B cell (primary cell): Measurements from ENCODE around the gene EZH2. TPM values are rescaled to one million over a fixed set of nuclear protein-coding genes. Genes with fewer than 3 reads are reported as not detected.

Source experiments
- ATAC-seq: fragments of 200-7000 bp; cut with Tn5 transposase; one replicate; pipeline ENCODE4 v1.10.0; 2021; ENCODE audit warnings: low read depth, mild to moderate bottlenecking, moderate number of reproducible peaks, moderate library complexity
- CTCF ChIA-PET: fragments of 350-600 bp; sonication (Branson Sonifier 250); formaldehyde crosslinking; loops from one replicate; lab custom pipeline; 2021; ENCODE audit warnings: antibody characterized with exemption, inconsistent platforms; lab: Charles Lee
- POLR2A ChIA-PET: fragments of 350-600 bp; sonication (Branson Sonifier 250); formaldehyde crosslinking; loops from one replicate; lab custom pipeline; 2021; ENCODE audit warnings: antibody characterized with exemption; lab: Charles Lee
- DNase-seq: peaks from one replicate; pipeline ENCODE4 v3.0.0; 2013
- H2AFZ ChIP-seq: 2 replicates; pipeline ENCODE4 v1.6.1; 2012; ENCODE audit warnings: mild to moderate bottlenecking, low read depth, low read length; ENCODE audit not compliant: insufficient read depth, poor library complexity, severe bottlenecking
- H3K27ac ChIP-seq, 2 donors: 1 replicate in 1 of 2; 2 replicates in 1 of 2; pipeline ENCODE4 v1.5.1; 2012 to 2013; ENCODE audit warnings: low read length in 2 of 2, mild to moderate bottlenecking in 2 of 2, moderate library complexity in 1 of 2
- H3K27me3 ChIP-seq, 4 experiments: fragments of 200-600 bp in 1 of 4; sonication (generic) in 1 of 4; replicated peaks in 1 of 4; 1 replicate in 2 of 4; 2 replicates in 2 of 4; pipeline versions ENCODE4 v1.6.1 to v1.7.0; 2013 to 2016; ENCODE audit warnings: low read length in 3 of 4, mild to moderate bottlenecking in 2 of 4, mixed read lengths in 1 of 4, moderate library complexity in 1 of 4; ENCODE audit not compliant: insufficient read depth in 4 of 4, control insufficient read depth in 3 of 4; ENCODE audit errors: control extremely low read depth in 1 of 4
- H3K36me3 ChIP-seq, 2 experiments: replicated peaks in 1 of 2; 1 replicate in 1 of 2; 2 replicates in 1 of 2; pipeline versions ENCODE4 v1.6.1 to v1.7.1; 2013; ENCODE audit warnings: low read length in 1 of 2; ENCODE audit not compliant: insufficient read depth in 2 of 2, control insufficient read depth in 1 of 2; ENCODE audit errors: control extremely low read depth in 1 of 2, extremely low read depth in 1 of 2
- H3K4me1 ChIP-seq, 2 donors: fragments of 200-600 bp in 1 of 2; sonication (generic) in 1 of 2; 1 replicate in 1 of 2; 2 replicates in 1 of 2; pipeline versions ENCODE4 v1.5.1 to v1.6.1; 2013 to 2017; ENCODE audit warnings: low read length in 2 of 2; ENCODE audit not compliant: control insufficient read depth in 2 of 2, insufficient read depth in 2 of 2
- H3K4me2 ChIP-seq: replicated peaks from 2 replicates; pipeline ENCODE3; 2012; ENCODE audit warnings: mild to moderate bottlenecking, low read depth, low read length; ENCODE audit not compliant: poor library complexity, severe bottlenecking
- H3K4me3 ChIP-seq, 5 experiments: fragments of 200-600 bp in 1 of 5; sonication (generic) in 1 of 5; 1 replicate in 3 of 5; 2 replicates in 2 of 5; pipeline versions ENCODE4 v1.5.1 to v1.7.0; 2011 to 2016; ENCODE audit warnings: low read length in 4 of 5, mild to moderate bottlenecking in 4 of 5, low read depth in 2 of 5, control low read depth in 1 of 5, moderate library complexity in 1 of 5; ENCODE audit not compliant: insufficient read depth in 1 of 5; ENCODE audit errors: control extremely low read depth in 1 of 5, extremely low read depth in 1 of 5
- H3K79me2 ChIP-seq: fragments of 200-600 bp; sonication (generic); one replicate; pipeline ENCODE4 v1.6.0; 2016; ENCODE audit warnings: low read length; ENCODE audit not compliant: control insufficient read depth, insufficient read depth
- H3K9ac ChIP-seq: fragments of 200-600 bp; sonication (generic); 2 replicates; pipeline ENCODE4 v1.6.1; 2017; ENCODE audit warnings: mild to moderate bottlenecking, low read length, moderate library complexity
- H3K9me3 ChIP-seq, 3 donors: one replicate each; pipeline versions ENCODE4 v1.6.1 to v1.7.1; 2013; ENCODE audit warnings: low read length in 2 of 3; ENCODE audit not compliant: control insufficient read depth in 2 of 3, insufficient read depth in 1 of 3; ENCODE audit errors: control extremely low read depth in 1 of 3
- H4K20me1 ChIP-seq: 2 replicates; pipeline ENCODE4 v1.6.0; 2012; ENCODE audit warnings: mild to moderate bottlenecking, low read length; ENCODE audit not compliant: insufficient read depth, control insufficient read depth, poor library complexity, severe bottlenecking
- H3K27ac Mint-ChIP-seq: one replicate; pipeline ENCODE4 v1.8.0; 2021; ENCODE audit warnings: mixed read lengths
- H3K27me3 Mint-ChIP-seq: one replicate; pipeline ENCODE4 v1.8.0; 2021; ENCODE audit warnings: mixed read lengths
- H3K4me1 Mint-ChIP-seq: one replicate; pipeline ENCODE4 v1.8.0; 2021; ENCODE audit warnings: mixed read lengths
- H3K4me3 Mint-ChIP-seq: one replicate; pipeline ENCODE4 v1.8.0; 2021; ENCODE audit warnings: mixed read lengths
- H3K9me3 Mint-ChIP-seq: one replicate; pipeline ENCODE4 v1.8.0; 2022; ENCODE audit warnings: mixed read lengths; ENCODE audit not compliant: insufficient read depth
- CTCF ChIP-seq: fragments of 200-600 bp; IDR thresholded peaks from one replicate; pipeline ENCODE4 v1.8.0; 2022; ENCODE audit warnings: antibody characterized with exemption, mild to moderate bottlenecking
- EZH2 ChIP-seq: IDR thresholded peaks from 2 replicates; pipeline ENCODE4 v1.6.1; 2012; ENCODE audit warnings: borderline replicate concordance, low read depth, mild to moderate bottlenecking, moderate library complexity, low read length; ENCODE audit not compliant: insufficient read depth, poor library complexity, severe bottlenecking
- WGBS: methylation state at CpG from one replicate; pipeline ENCODE4 v1.1.5; 2013; ENCODE audit warnings: missing lambda C conversion rate; ENCODE audit not compliant: insufficient coverage; 5-methylcytosine and 5-hydroxymethylcytosine counted together
- intact Hi-C: fragments of 100-400 bp; cut with micrococcal nuclease; formaldehyde crosslinking; loops from one replicate; pipeline ENCODE4 v1.10.0; 2022
- polyA plus RNA-seq: library from polyadenylated mRNA; depleted of rRNA; stranded (reverse); fragments of >200 nt; gene quantifications from 2 replicates; pipeline ENCODE4 v1.2.3, GENCODE V29; 2012
- total RNA-seq, 2 donors: library from RNA; stranded (reverse); fragments of 120-200 nt in 1 of 2; gene quantifications; 1 replicate in 1 of 2; 2 replicates in 1 of 2; pipeline versions ENCODE4 v1.2.3 to v1.2.4, GENCODE V29; 2013 to 2022

The EZH2 gene
- total and polyA plus RNA-seq, 2 donors (not counting 1 experiment from before 2014, with no cell fraction given): 5.1 to 10.3 TPM

GRCh38 chr7:148811892-148812291 is 72.2 kb downstream of the EZH2 start:
- no peak for TF ChIP-seq CTCF
- TF ChIP-seq EZH2: no peak
- H3K27ac ChIP-seq: no peak overlapping the region
- ATAC-seq: no peak
- intact Hi-C loops: no loop called here
- H3K9me3 Mint-ChIP-seq: no peaks in the 10 kb centered on the region
- H3K9ac ChIP-seq: no peak overlapping the region
- H3K4me3 Mint-ChIP-seq: no peak overlapping the region
- no peaks in the 10 kb centered on the region for H4K20me1 ChIP-seq
- no peak overlapping the region for H3K4me2 ChIP-seq
- CTCF ChIA-PET: no interaction called here
- POLR2A ChIA-PET: no interaction called here
- H3K4me3 ChIP-seq: no peak overlapping the region
- H3K36me3 ChIP-seq: peaks cover 5 to 14% of the 10 kb centered on the region in 2 experiments
- no peak for DNase-seq
- H2AFZ ChIP-seq: no peak overlapping the region
- no peaks in the 10 kb centered on the region for H3K9me3 ChIP-seq
- peaks cover 35% of the 10 kb centered on the region for H3K4me1 Mint-ChIP-seq
- H3K4me1 ChIP-seq: peaks cover 15 to 22% of the 10 kb centered on the region in 2 donors
- WGBS: 94% methylated on average over 2 of the region's 4 CpGs
- H3K27me3 Mint-ChIP-seq: no peaks in the 10 kb centered on the region
- no peaks in the 10 kb centered on the region for H3K27me3 ChIP-seq
- H3K79me2 ChIP-seq: no peaks in the 10 kb centered on the region
- H3K27ac Mint-ChIP-seq: no peak overlapping the region

- H3K4me3 Mint-ChIP-seq: no peak overlapping the region
- CTCF ChIA-PET: interaction anchor here (1.1 kb wide), 1 partner anchor 98 kb away, joined by 3 read pairs; no protein-coding TSS in a partner anchor
Measured at GRCh38 chr7:148809856-148810255, 74.2 kb downstream of the EZH2 start.

More at GRCh38 chr7:148809856-148810255, 74.2 kb downstream of the EZH2 start:
- Histone ChIP-seq H3K4me2 (no peak overlapping the region), H3K4me1 (peaks cover 8 to 11% of the 10 kb centered on the region in 2 donors), H3K27ac (no peak overlapping the region), H3K4me3 (no peak overlapping the region), H3K27me3 (no peaks in the 10 kb centered on the region), H3K9me3 (no peaks in the 10 kb centered on the region), H3K9ac (no peak overlapping the region), H3K36me3 (peaks cover 4 to 18% of the 10 kb centered on the region in 2 experiments), H4K20me1 (no peaks in the 10 kb centered on the region), H3K79me2 (no peaks in the 10 kb centered on the region), H2AFZ (no peak overlapping the region)
- H3K9me3 Mint-ChIP-seq: no peaks in the 10 kb centered on the region
- no peak overlapping the region for H3K27ac Mint-ChIP-seq
- intact Hi-C loops: no loop called here
- POLR2A ChIA-PET: no interaction called here
- 89% methylated on average over 3 of the region's 4 CpGs for WGBS
- no peaks in the 10 kb centered on the region for H3K27me3 Mint-ChIP-seq
- ATAC-seq (no peak), DNase-seq (no peak)
- peaks cover 22% of the 10 kb centered on the region for H3K4me1 Mint-ChIP-seq
- TF ChIP-seq EZH2: no peak
- no peak for TF ChIP-seq CTCF
